Natural killer cell (primary cell): ENCODE results near the gene THAP7. TPM values are rescaled to one million over a fixed set of nuclear protein-coding genes. Genes with fewer than 3 reads are reported as not detected.
A peak's percentile ranks its signal among the peaks of the same experiment; 100 is the strongest.

Experiments used
- ATAC-seq, 3 donors: fragments of 150-1000 bp in 2 of 3; fragments of 200-7000 bp in 1 of 3; cut with Tn5 transposase; 1 replicate in 1 of 3; 2 replicates in 2 of 3; pipeline ENCODE4 v1.10.0; 2021; ENCODE audit warnings: mild to moderate bottlenecking in 2 of 3, moderate library complexity in 2 of 3
- DNase-seq, 2 donors: peaks; one replicate each; pipeline versions ENCODE4 v3.0.0 to v3.0.0-alpha.2; 2013 to 2021; ENCODE audit warnings: mixed read lengths in 1 of 2
- H3K27ac ChIP-seq: one replicate; pipeline ENCODE4 v1.5.1; 2013; ENCODE audit warnings: mild to moderate bottlenecking, low read length
- H3K27me3 ChIP-seq: one replicate; pipeline ENCODE4 v1.6.1; 2013; ENCODE audit warnings: low read length; ENCODE audit not compliant: control insufficient read depth, insufficient read depth
- H3K36me3 ChIP-seq: one replicate; pipeline ENCODE4 v1.6.1; 2013; ENCODE audit warnings: low read length; ENCODE audit not compliant: control insufficient read depth, insufficient read depth
- H3K4me1 ChIP-seq: one replicate; pipeline ENCODE4 v1.6.1; 2013; ENCODE audit warnings: low read length; ENCODE audit not compliant: control insufficient read depth, insufficient read depth
- H3K4me3 ChIP-seq: one replicate; pipeline ENCODE4 v1.5.1; 2013; ENCODE audit warnings: low read length
- H3K9me3 ChIP-seq: one replicate; pipeline ENCODE4 v1.6.1; 2013; ENCODE audit warnings: low read length; ENCODE audit not compliant: control insufficient read depth, insufficient read depth
- H3K27ac Mint-ChIP-seq, 2 donors: one replicate each; pipeline ENCODE4 v1.8.0; 2022; ENCODE audit warnings: mild to moderate bottlenecking in 2 of 2, mixed read lengths in 2 of 2, moderate library complexity in 1 of 2
- H3K27me3 Mint-ChIP-seq, 2 donors: one replicate each; pipeline ENCODE4 v1.8.0; 2022; ENCODE audit warnings: low read depth in 2 of 2, mixed read lengths in 2 of 2
- H3K36me3 Mint-ChIP-seq: one replicate; pipeline ENCODE4 v1.8.0; 2022; ENCODE audit warnings: mixed read lengths
- H3K4me1 Mint-ChIP-seq, 2 donors: one replicate each; pipeline ENCODE4 v1.8.0; 2022; ENCODE audit warnings: mixed read lengths in 2 of 2
- H3K4me3 Mint-ChIP-seq: one replicate; pipeline ENCODE4 v1.8.0; 2022; ENCODE audit warnings: mild to moderate bottlenecking, moderate library complexity, mixed read lengths
- H3K9me3 Mint-ChIP-seq, 2 donors: one replicate each; pipeline ENCODE4 v1.8.0; 2022; ENCODE audit warnings: mixed read lengths in 2 of 2
- WGBS: methylation state at CpG from one replicate; pipeline ENCODE4 v1.1.7; 2013; ENCODE audit warnings: missing lambda C conversion rate; ENCODE audit not compliant: insufficient coverage; 5-methylcytosine and 5-hydroxymethylcytosine counted together
- intact Hi-C: fragments of 100-400 bp; cut with micrococcal nuclease; formaldehyde crosslinking; loops from one replicate; pipeline ENCODE4 v1.14.2; 2022
- total RNA-seq, 4 donors: library from RNA; stranded (reverse); fragments of 120-200 nt in 1 of 4; gene quantifications; one replicate each; pipeline versions ENCODE4 v1.2.3 to v1.2.4, GENCODE V29; 2013 to 2022
- TF ChIP-seq, protein P1 (sequence below): fragments of 200-600 bp; IDR thresholded peaks from one replicate; pipeline ENCODE4 v1.8.0; 2022; ENCODE audit warnings: antibody characterized with exemption

Gene THAP7
- total RNA-seq, 3 donors from 2014 or later (not counting 1 experiment from before 2014, with no cell fraction given) = 24.1 to 40.0 (median 26.8) TPM

DNA sequence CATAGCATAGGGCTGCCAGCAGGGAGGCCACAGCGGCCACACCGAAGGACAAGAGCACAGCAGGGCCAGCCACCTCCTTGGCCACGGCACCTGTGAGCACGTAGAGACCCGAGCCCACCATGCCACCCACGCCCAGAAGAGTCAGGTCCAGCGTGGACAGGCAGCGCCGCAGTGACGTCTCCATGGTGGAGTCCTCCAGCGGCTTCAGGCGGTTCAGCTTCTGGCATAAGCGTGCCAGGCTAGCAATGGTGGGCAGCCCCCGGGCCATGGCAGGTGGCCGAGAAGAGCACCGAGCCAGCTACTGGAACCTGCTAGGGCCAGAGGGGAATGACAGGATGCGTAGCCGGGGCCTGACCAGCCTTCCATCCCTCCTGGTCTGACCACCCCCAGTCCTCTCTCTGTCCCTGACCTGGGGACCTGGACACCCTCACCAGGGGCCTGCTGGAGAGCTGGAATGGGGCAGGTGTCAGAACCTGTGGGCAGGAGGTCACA is 29.7 kb upstream of the THAP7 start:
- TF ChIP-seq, protein P1, sequence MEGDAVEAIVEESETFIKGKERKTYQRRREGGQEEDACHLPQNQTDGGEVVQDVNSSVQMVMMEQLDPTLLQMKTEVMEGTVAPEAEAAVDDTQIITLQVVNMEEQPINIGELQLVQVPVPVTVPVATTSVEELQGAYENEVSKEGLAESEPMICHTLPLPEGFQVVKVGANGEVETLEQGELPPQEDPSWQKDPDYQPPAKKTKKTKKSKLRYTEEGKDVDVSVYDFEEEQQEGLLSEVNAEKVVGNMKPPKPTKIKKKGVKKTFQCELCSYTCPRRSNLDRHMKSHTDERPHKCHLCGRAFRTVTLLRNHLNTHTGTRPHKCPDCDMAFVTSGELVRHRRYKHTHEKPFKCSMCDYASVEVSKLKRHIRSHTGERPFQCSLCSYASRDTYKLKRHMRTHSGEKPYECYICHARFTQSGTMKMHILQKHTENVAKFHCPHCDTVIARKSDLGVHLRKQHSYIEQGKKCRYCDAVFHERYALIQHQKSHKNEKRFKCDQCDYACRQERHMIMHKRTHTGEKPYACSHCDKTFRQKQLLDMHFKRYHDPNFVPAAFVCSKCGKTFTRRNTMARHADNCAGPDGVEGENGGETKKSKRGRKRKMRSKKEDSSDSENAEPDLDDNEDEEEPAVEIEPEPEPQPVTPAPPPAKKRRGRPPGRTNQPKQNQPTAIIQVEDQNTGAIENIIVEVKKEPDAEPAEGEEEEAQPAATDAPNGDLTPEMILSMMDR = no peak
- intact Hi-C loops = no loop called here
- Mint-ChIP-seq H3K27ac (no peak overlapping the region), H3K9me3 (no peaks in the 10 kb centered on the region), H3K4me1 (peaks cover 0 to 4% of the 10 kb centered on the region in 2 donors), H3K4me3 (no peak overlapping the region), H3K27me3 (peaks cover 10 to 26% of the 10 kb centered on the region in 2 donors), H3K36me3 (no peaks in the 10 kb centered on the region)
- Histone ChIP-seq H3K4me3 (no peak overlapping the region), H3K36me3 (no peaks in the 10 kb centered on the region), H3K9me3 (no peaks in the 10 kb centered on the region), H3K4me1 (peaks cover 9% of the 10 kb centered on the region), H3K27ac (no peak overlapping the region), H3K27me3 (peaks cover 6% of the 10 kb centered on the region)
- DNase-seq (no peak), ATAC-seq (no peak)
- WGBS = 88% methylated on average over 18 of the region's 18 CpGs

GRCh38 chr22:21030621-21031544 is 29.0 kb upstream of the THAP7 start:
- H3K36me3 ChIP-seq = no peaks in the 10 kb centered on the region
- Mint-ChIP-seq H3K27ac (no peak overlapping the region), H3K27me3 (peaks cover 10 to 26% of the 10 kb centered on the region in 2 donors), H3K36me3 (no peaks in the 10 kb centered on the region), H3K4me3 (peak overlapping the region; percentile 49), H3K9me3 (no peaks in the 10 kb centered on the region), H3K4me1 (peaks cover 0 to 4% of the 10 kb centered on the region in 2 donors)
- H3K27me3 ChIP-seq = peaks cover 6% of the 10 kb centered on the region
- 92% methylated on average over 39 of the region's 40 CpGs for WGBS
- intact Hi-C loops = no loop called here
- H3K27ac ChIP-seq = no peak overlapping the region
- H3K4me3 ChIP-seq = no peak overlapping the region
- peaks cover 10% of the 10 kb centered on the region for H3K4me1 ChIP-seq
- ATAC-seq (no peak), DNase-seq (no peak)
- no peaks in the 10 kb centered on the region for H3K9me3 ChIP-seq
- TF ChIP-seq, protein P1 = no peak

GRCh38 chr22:21030032-21030431 is 28.1 kb upstream of the THAP7 start:
- H3K9me3 Mint-ChIP-seq = no peaks in the 10 kb centered on the region
- Histone ChIP-seq H3K9me3 (no peaks in the 10 kb centered on the region), H3K27ac (no peak overlapping the region), H3K27me3 (peaks cover 6% of the 10 kb centered on the region), H3K4me1 (peaks cover 19% of the 10 kb centered on the region), H3K4me3 (no peak overlapping the region), H3K36me3 (no peaks in the 10 kb centered on the region)
- ATAC-seq = no peak
- peaks cover 6 to 13% of the 10 kb centered on the region in 2 donors for H3K4me1 Mint-ChIP-seq
- H3K4me3 Mint-ChIP-seq = no peak overlapping the region
- WGBS = 90% methylated on average over 15 of the region's 15 CpGs
- H3K27me3 Mint-ChIP-seq = peaks cover 10 to 26% of the 10 kb centered on the region in 2 donors
- intact Hi-C loops = no loop called here
- DNase-seq = no peak
- TF ChIP-seq, protein P1 = no peak
- no peaks in the 10 kb centered on the region for H3K36me3 Mint-ChIP-seq
- H3K27ac Mint-ChIP-seq = no peak overlapping the region
